GM21526 (cell line): Measurements from ENCODE around the gene TRIM37.

ENCODE experiments used
- ATAC-seq: cut with Tn5 transposase; IDR thresholded peaks from one replicate; pipeline ENCODE4 v1.9.1; 2021; ENCODE audit warnings: moderate library complexity; ENCODE audit not compliant: unreplicated experiment, low FRiP score

Gene TRIM37

DNA sequence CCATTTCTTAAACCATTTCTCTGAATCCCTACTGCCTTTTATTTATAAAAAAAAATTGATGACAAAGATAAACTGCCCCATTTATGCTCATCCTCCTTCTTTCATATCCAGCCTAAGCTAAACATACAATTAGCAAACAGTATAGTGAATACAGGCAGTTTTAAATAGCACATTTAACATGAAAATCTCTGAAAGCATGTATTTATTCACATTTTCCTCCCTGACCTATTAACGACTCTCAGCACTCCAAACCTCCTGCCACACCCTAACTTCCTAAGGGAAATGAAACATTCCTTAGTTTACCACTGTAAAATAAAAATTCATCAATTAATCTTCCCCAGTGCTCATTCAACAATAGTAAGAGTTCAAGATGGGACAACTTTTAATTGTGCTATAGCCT is 56.9 kb downstream of the TRIM37 start:
- ATAC-seq = no peak

DNA sequence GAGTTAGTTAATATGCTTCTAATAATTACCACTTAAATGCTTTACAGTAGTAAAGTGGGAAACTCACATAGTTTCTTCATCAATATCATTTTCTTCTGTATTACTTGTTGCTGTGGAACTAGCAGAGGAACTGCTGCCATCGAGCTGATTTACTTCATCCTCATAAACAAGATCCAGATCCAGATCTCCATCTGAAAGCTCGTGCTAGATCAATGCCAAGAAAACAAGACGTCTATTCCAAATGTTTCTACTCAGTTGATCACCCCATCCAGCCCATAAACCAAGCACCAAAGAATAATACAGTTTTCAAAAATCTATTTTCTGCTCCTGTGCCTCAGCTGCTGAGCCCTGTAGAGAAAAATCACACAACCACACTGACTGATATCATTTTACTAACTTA is 59.1 kb downstream of the TRIM37 start:
- ATAC-seq = no peak

DNA sequence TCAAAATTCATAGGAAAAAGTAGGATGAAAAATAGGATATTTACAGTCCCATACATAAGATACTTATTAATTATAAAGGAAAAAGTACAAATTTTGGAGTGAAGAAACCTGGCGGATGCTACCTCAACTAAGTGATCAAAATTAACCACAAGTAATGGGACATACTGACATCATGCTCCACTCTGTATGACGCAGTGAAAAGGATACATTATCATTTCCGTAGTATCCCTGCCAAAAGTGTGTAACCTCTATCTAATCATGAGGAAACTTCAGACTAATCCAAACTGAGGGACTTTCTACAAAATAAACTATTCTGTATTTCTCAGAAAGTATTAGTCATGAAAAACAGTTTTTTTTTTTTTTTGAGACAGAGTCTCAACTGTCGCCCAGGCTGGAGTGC is 60.5 kb downstream of the TRIM37 start:
- no peak for ATAC-seq

DNA sequence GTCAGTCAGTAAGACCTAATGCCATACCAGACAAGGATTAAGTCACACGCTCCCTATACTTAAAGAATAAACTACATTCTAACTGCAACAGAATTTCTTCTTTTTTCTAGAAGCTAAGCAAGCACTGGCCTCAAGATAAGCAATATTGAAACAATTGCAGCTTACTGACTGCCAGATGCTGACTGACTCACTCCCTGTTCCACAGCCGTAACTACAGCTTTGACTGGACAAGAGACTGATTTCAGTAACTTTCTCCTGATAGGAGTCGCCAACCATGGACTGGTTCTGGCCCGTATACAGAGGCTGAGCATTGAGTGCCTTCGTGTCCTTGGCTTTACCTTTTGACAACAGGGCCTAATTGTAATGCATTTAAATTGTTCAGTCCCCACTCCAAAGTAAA is 67.9 kb downstream of the TRIM37 start:
- ATAC-seq = no peak

DNA sequence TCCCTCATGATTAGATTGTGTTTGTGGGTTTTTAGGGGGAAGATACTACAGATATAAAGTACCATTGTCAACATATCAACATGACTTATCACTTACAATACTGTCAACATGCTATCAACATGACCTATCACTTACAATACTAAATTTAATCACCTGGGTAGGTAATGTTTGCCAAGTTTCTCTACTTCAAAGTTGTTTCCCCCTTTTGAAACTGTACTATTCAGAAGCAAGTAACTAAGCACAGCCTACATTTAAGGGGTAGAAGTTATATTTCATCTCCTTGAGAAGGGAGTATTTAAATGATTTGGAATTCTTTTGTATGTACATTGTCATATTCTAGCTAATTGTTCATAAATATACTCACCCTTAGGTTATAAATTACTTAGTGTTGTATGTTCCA is 68.7 kb downstream of the TRIM37 start:
- ATAC-seq = no peak

DNA sequence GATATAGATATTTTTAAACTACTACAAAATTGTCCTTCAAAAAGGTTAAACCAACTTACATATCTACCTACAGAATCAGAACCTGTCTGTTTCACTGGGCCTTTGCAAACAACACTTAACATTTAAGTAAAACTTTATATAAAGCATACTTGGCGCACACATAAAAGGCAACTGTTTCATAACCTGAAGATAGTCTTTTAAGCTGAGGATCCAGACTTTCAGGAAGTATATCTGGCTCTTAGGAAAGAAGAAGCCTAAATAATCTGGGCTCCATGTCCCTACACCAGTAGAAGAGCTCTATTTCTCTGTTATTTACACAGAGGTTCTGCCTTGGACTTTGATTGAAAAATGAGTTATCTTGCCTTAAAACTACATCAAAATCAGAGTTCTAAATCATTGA is 75.9 kb downstream of the TRIM37 start:
- ATAC-seq = no peak

DNA sequence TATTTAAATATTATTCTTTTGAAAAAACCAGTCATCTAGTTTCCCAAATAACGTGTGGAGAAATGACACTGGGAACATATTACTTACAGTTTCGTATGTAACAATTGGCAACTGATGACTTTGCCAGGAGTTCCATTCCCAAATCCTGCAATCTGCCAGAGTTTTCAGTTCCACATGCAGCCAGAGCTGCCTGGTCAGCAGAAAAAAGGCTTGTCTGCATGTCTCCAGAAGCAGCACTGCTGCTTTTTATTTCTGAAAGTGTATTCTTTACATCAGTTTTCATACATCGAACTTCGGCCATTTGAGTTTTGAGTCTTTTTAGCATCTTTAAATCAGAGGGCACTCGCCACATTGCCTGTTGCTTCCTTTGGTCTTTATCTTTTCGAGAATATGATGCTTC is 78.4 kb downstream of the TRIM37 start:
- no peak for ATAC-seq

DNA sequence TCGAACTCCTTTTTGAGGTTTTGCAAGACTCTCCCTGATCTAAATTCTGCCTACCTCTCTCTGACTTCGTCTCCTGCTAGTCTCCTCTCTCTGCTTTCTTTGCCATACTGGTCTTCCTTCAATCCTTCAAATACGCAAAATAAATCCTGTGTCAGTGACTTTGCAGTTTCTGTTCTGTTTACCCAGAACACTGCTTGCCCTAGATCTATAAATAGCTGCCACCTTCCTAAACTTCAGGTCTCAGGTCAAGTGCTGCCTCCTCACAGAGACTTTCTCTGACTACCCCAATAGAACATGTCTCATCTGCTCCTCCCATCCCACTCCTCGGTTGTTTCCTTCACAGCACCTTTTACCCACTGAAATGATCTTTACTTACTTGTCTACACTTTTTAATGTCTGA is 78.9 kb downstream of the TRIM37 start:
- no peak for ATAC-seq

DNA sequence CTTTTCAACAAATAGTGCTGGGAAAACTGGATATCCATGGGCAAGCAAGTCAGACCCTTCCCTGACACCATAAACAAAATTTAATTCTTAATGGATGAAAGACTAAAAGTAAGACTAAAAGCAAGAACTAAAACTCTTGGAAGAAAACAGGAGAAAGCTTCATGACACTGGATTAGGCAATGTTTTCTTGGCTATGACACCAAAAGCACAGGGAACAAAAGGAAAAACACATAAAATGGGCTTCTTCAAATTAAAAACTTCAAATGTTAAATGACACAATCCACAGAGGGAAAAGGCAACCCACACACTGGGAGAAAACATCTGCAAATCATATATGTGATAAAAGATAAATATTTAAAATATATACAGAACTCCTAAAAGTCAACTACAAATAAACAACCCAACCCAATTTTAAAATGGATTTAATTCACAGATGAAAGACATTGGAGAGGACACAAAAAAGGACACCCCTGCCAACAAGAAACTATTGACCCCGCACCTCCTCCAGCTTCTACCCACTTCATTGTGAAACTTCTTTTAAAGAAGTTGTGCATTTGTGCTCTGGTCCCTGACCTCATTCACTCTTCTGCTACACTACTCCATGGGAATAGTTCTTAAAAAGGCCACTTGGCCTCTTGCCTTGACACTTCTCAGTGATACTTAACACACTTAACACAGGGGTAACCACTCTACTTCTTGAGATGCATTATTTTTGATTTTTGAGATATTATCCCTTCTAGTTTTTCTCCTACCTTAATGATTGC is 80.3 kb downstream of the TRIM37 start:
- no peak for ATAC-seq

DNA sequence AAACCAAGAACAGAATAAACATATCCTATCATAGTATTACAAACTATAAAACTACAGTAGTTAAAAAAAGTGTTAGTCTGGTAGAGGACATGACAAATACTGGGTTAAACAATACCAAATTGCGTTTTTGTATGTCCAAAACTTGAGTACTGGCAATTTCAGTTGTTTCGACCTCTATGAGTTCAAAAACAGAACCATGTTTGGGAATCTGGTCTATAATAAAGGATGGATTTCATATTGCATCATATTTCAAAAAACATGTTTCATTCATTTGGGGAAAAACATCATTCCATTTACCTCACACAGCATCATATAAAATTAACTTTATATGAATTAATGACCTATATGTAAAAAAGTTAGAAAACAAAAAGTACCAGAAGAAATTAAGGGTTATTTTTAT is 81.8 kb downstream of the TRIM37 start:
- no peak for ATAC-seq

DNA sequence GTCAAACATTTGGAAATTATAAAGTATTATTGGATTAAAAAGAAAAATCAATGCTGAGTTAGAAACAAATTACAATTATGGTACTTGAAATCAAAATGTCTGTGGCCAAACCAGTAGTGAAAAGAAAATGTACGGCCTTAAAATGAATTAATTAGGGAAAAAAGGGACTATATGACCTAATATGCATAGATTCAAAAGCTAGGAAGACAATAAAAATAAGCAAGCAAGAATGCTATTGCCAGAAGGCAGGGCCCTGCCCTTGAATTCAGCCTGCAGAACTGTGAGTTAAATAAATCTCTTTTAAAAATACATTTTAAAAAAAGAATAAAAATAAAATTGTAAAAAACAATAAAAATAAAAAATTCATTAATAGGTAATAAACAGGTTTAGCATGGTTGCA is 88.7 kb downstream of the TRIM37 start:
- ATAC-seq = no peak

DNA sequence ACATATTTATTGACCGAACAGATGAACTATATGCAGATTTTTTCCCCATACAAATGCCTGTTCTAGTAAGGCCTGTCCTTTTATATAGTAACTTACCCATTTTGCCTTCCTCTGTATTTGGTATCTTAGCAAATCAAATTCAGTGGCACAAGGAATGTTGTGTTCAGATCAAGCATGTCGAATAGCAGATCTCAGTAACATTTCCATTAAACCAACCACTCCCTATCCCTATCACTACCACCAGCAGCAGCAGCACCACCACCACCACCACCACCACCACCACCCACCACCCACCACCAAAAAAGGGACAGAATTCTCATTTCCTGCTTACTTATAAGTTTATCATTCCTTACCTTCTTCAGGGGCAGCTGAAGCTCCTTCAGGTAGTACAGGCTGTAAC is 94.7 kb downstream of the TRIM37 start:
- no peak for ATAC-seq

DNA sequence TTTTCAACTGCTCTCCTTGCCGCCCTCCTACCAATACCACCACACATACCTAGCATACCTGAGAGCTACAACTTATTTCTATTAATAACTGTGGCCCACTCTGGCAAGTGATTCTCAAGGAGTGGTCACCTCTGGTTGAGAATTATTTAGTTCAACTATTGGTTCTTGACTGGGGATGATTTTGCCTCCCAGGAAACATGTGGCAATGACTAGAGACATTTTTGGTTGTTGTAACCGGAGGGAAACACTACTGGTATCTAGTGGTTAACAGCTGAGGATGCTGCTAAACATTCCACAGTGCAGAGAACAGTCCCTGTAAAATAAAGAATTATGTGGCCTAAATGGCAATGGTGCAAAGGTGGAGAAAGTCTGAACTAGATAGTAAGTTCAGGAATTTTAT is 96.7 kb downstream of the TRIM37 start:
- no peak for ATAC-seq

DNA sequence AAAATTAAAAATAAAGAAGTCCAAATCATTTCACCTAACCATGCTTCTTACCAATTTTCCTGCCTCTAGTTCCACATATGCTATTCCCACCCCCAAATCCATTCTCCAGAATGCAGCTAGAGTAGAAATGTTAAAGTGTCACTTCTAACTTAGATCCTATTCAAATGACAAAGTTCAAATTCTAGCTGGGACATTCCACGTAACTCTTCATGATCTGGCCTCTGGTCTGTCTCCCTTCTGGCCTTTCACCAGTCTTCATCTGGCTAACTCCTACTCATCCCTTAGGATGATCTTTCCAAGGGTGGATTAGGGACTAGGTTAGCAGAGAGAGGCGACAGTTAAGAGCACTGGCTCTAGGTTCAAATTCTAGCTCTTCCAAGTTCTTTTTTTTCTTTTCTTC is 97.9 kb downstream of the TRIM37 start:
- no peak for ATAC-seq

DNA sequence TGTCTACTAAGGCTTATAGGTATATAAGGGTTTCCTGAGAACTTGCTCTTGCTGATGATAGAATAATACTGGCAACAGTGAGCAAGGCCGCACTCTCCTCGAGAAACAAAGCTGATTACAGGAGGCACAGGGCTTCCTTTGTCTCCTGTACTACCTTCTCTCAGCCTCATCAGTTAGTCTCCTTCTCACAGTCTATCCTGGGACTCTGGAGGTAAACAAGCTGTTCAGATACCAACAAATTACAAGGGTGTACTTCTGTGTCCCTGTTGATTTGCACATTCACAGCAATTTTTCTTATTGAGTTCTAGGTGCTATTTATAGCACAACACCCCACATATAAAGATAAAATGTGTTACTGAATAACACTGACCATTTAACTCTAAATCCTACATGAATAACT is 98.7 kb downstream of the TRIM37 start:
- no peak for ATAC-seq

DNA sequence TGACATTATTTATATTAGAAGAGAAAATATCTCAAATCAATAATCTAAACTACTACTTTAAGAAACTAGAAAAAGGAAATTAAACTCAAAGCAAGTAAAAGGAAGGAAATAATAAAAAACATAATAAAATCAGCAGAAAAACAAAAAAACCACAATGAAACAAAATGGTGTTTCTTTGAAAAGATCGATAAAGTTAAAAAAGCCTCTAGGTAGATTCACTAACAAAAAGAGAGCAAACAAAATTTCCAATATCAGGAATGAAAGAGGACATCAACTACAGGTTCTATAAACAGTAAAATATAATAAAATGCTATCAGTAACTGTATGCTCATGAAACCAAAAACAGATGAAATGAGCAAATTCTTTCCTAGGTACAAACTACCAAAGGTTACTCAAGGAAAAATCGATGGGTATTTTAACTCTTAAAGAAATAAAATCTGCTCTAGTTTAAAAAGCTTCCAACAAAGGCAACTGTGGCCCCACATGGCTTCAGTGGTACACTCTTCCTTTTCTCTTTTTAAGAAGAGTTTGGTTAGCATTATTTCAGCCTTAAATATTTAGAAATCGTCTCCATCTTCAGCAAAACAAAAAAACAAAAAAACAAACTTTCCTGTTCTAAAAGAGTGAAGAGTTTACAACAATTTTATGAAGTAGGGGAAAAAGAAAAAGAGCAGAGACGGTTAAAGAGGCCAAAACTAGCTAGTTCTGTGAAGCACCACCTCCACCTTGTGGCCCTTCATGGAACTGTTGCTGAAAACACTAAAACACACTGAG is 102.2 kb downstream of the TRIM37 start:
- no peak for ATAC-seq

DNA sequence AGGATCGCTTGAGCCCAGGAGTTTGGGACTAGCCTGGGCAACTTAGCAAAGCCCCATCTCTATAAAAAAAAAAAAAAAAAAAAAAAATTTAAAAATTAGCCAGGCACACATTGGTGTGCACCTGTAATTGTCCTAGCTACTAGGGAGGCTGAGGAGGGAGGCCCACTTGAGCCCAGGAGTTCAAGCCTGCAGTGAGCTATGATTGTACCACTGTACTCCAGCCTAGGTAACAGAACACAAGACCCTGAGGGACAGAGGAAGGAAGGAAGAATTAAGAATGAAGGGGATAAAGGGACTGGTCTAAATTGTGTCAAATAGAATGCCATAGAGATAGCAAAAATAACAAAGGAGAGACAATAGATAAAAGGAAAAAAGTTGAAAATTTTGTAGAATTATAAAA is 102.8 kb downstream of the TRIM37 start:
- ATAC-seq = no peak

DNA sequence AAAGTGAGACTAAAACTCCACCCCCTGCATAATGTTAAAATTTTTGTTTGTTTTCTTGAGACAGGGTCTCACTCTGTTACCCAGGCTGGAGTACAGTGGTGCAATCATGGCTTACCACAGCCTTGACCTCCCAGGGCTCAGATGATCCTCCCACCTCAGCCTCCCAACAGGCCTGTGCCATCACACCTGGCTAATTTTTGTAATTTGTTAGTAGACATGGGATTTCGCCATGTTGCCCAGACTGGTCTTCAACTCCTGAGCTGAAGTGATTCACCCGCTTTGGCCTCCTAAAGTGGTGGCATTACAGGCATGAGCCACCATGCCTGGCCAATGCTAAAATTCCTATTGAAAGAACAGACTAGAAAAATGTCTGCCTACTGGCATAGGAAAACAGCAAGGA is 103.8 kb downstream of the TRIM37 start:
- no peak for ATAC-seq

DNA sequence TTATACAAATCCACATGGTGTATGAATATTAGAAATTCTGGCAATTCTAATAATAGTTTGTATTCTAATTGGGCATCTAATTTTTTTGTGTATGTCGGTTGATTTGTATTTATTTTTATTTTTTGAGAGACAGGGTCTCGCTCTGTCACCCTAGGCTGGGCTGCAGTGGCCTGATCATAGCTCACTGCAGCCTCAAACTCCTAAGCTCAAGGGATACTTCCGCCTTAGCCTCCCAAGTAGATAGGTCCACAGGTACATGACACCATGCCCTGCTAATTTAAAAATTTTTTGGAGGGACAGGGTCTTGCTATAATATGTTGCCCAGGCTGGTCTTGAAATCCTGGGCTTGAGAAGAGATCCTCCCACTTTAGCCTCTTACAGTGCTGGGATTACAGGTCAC is 104.6 kb downstream of the TRIM37 start:
- ATAC-seq = no peak

DNA sequence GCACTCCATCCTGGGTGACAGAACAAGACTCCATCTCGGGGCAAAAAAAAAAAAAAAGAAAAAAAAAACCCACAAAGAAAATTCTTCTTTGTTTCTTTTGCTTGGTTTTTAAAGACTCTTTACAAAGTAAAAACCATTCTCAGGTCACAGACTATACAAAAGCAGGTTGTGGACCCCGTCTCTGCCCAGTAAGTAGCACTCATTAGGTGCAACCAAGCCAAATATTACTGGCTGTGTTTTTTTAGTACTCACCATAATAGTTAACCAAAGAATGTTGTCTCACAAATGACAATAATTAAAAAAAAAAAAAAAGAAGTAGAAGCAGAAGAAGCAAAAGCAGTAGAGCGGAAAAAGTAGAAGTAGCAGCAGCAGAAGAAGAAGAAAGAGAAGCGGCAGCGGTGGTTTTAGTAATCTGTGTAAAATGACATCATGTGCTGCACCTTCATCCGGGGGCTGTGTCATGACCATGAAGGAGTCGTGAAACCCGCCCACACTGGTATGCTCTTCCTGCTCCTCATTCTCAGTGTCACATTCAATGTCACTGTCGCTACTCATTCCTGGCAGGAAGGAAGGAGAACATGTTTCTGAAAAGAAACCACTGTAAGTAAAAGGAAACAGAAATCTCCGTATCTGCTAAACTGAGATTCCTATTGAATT is 105.4 kb downstream of the TRIM37 start:
- peak; percentile 84 for ATAC-seq

DNA sequence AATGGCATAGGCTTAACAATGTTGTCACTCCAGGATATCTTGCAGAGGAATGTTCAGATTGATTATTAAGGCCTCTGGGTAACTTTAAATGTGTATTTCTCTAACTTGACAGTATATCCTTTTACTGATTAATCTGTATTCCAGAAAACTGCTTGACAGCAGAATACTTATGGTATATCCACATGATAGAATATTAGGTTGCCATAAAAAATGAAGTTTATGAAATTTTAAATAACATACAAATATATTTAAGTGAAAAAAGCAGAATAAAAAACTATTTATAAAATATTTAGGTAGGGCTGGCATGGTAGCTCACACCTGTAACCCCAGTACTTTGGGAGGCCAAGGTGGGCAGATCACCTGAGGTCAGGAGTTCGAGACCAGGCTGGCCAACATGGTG is 106.7 kb downstream of the TRIM37 start:
- ATAC-seq = no peak

DNA sequence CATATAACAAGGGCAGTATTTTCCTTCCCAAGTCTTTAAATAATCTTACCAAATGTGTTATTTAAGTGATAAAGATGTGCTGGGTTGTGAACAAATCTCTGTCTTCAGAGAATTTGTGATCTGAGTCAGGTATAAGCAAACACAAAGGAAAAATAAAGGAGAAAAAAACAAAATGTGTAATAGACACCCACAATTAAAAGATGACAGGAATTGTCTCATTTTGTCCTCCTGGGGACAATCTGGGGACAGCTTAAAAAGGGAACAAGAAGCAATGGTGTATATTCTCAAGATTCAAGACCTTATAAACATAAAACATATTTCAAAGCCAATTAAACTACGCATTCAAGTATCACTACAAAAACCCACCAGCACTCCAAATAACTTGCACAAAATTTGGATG is 107.2 kb downstream of the TRIM37 start:
- no peak for ATAC-seq
